ENCODE measurements around the gene HS2ST1.

DNA sequence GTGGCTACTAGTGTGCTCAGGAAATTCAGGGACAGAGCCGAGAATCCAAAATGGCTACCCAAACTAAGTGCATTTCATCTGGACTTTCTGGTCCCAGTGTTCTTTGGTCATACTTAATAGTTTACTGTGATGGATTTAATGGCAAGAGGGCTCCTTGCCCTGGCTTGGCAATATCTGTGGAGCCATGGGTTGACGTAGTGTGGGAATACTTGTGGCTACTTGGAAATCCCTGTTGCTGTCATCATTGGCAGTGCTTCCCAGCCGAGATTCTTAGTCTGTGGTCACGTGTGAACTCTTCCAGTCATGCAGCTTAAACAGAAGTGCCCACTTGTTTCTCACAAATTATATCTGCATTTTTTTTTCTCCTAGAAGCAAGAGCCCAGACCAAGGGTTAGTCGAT is 198.9 kb downstream of the HS2ST1 start:
- TF ChIP-seq POLR2AphosphoS5 (IDR thresholded peaks at IDR 0.05; ENCODE audit: low read depth, low read length) (no peak), POLR2A (IDR thresholded peaks at IDR 0.05; ENCODE audit: low read depth, low read length) (no peak), TAF1 (IDR thresholded peaks at IDR 0.05; ENCODE audit: borderline replicate concordance, low read depth, low read length) (no peak)
